ENCODE data around the gene C15orf39.

C15orf39 gene

GRCh38 chr15:75181780-75182179 is 19.9 kb upstream of the C15orf39 start:
- no peak for TF ChIP-seq GATA3 (IDR thresholded peaks at IDR 0.05; ENCODE audit: low read depth, low read length)
- TF ChIP-seq GATA2 (IDR thresholded peaks at IDR 0.05; ENCODE audit: low read depth, low read length): no peak

GRCh38 chr15:75182187-75183131 is 19.2 kb upstream of the C15orf39 start:
- TF ChIP-seq GATA3 (IDR thresholded peaks at IDR 0.05; ENCODE audit: low read depth, low read length) (no peak), GATA2 (IDR thresholded peaks at IDR 0.05; ENCODE audit: low read depth, low read length) (no peak)

- TF ChIP-seq GATA2 (IDR thresholded peaks at IDR 0.05; ENCODE audit: low read depth, low read length) (no peak), GATA3 (IDR thresholded peaks at IDR 0.05; ENCODE audit: low read depth, low read length) (no peak)
Observed at GRCh38 chr15:75185271-75186029, 16.2 kb upstream of the C15orf39 start.

GRCh38 chr15:75186044-75186443 is 15.6 kb upstream of the C15orf39 start:
- TF ChIP-seq GATA3 (IDR thresholded peaks at IDR 0.05; ENCODE audit: low read depth, low read length) (no peak), GATA2 (IDR thresholded peaks at IDR 0.05; ENCODE audit: low read depth, low read length) (no peak)

- TF ChIP-seq GATA3 (IDR thresholded peaks at IDR 0.05; ENCODE audit: low read depth, low read length) (no peak), GATA2 (IDR thresholded peaks at IDR 0.05; ENCODE audit: low read depth, low read length) (no peak)
Observed at GRCh38 chr15:75188499-75188898, 13.2 kb upstream of the C15orf39 start.

- no peak for TF ChIP-seq GATA2 (IDR thresholded peaks at IDR 0.05; ENCODE audit: low read depth, low read length)
- TF ChIP-seq GATA3 (IDR thresholded peaks at IDR 0.05; ENCODE audit: low read depth, low read length): no peak
Observed at GRCh38 chr15:75191235-75191634, 10.4 kb upstream of the C15orf39 start.

GRCh38 chr15:75192307-75192706 is 9.4 kb upstream of the C15orf39 start:
- TF ChIP-seq GATA3 (IDR thresholded peaks at IDR 0.05; ENCODE audit: low read depth, low read length) (no peak), GATA2 (IDR thresholded peaks at IDR 0.05; ENCODE audit: low read depth, low read length) (no peak)

GRCh38 chr15:75193272-75193671 is 8.4 kb upstream of the C15orf39 start:
- no peak for TF ChIP-seq GATA2 (IDR thresholded peaks at IDR 0.05; ENCODE audit: low read depth, low read length)
- no peak for TF ChIP-seq GATA3 (IDR thresholded peaks at IDR 0.05; ENCODE audit: low read depth, low read length)

GRCh38 chr15:75193976-75194375 is 7.7 kb upstream of the C15orf39 start:
- TF ChIP-seq GATA2 (IDR thresholded peaks at IDR 0.05; ENCODE audit: low read depth, low read length) (no peak), GATA3 (IDR thresholded peaks at IDR 0.05; ENCODE audit: low read depth, low read length) (no peak)

GRCh38 chr15:75194397-75194796 is 7.3 kb upstream of the C15orf39 start:
- TF ChIP-seq GATA3 (IDR thresholded peaks at IDR 0.05; ENCODE audit: low read depth, low read length): no peak
- no peak for TF ChIP-seq GATA2 (IDR thresholded peaks at IDR 0.05; ENCODE audit: low read depth, low read length)

GRCh38 chr15:75195122-75195765 is 6.4 kb upstream of the C15orf39 start:
- TF ChIP-seq GATA2 (IDR thresholded peaks at IDR 0.05; ENCODE audit: low read depth, low read length): no peak
- no peak for TF ChIP-seq GATA3 (IDR thresholded peaks at IDR 0.05; ENCODE audit: low read depth, low read length)

- no peak for TF ChIP-seq GATA2 (IDR thresholded peaks at IDR 0.05; ENCODE audit: low read depth, low read length)
- no peak for TF ChIP-seq GATA3 (IDR thresholded peaks at IDR 0.05; ENCODE audit: low read depth, low read length)
Observed at GRCh38 chr15:75195766-75196241, 5.9 kb upstream of the C15orf39 start.

- TF ChIP-seq GATA2 (IDR thresholded peaks at IDR 0.05; ENCODE audit: low read depth, low read length) (no peak), GATA3 (IDR thresholded peaks at IDR 0.05; ENCODE audit: low read depth, low read length) (no peak)
Observed at GRCh38 chr15:75197062-75197630, 4.5 kb upstream of the C15orf39 start.
